HG03103 (cell line): ENCODE measurements around the gene TBC1D32.
"Not testable (repeated sequence)": the region's sequence is repeated elsewhere in the genome, so short reads cannot be mapped to it uniquely, and the experiment has no call there.

ENCODE experiments used
- ATAC-seq: cut with Tn5 transposase; IDR thresholded peaks from one replicate; pipeline ENCODE4 v1.9.1; 2021; ENCODE audit warnings: low read depth; ENCODE audit not compliant: unreplicated experiment

The TBC1D32 gene

DNA sequence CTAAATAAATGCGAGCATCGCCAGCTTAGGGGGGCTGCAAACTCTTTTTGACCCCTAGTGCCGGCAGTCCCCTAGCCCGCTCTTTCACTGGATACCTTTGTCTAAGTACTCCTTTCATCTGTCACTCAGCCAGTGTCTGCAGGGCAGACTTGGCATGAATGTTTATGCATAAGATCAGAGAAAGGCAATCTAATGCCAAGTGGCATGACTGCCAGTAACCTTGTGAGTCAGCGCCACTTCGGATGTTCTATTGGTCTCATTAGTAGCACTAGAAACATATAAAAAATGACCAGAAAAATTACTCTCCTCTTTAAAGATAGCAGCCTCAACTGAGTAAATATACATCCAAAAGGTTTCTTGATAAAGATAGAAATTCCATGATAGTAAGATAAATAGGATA, 192.2 kb downstream of the TBC1D32 start:
- no peak for ATAC-seq

GRCh38 chr6:121135425-121135824, 198.9 kb downstream of the TBC1D32 start:
- ATAC-seq: no peak

- ATAC-seq: no peak
These were observed 199.4 kb downstream of the TBC1D32 start for GRCh38 chr6:121134922-121135321.

GRCh38 chr6:121124600-121124999, 209.7 kb downstream of the TBC1D32 start:
- no peak for ATAC-seq

- ATAC-seq: no peak
These were observed 221.9 kb downstream of the TBC1D32 start for GRCh38 chr6:121112356-121112755.

DNA sequence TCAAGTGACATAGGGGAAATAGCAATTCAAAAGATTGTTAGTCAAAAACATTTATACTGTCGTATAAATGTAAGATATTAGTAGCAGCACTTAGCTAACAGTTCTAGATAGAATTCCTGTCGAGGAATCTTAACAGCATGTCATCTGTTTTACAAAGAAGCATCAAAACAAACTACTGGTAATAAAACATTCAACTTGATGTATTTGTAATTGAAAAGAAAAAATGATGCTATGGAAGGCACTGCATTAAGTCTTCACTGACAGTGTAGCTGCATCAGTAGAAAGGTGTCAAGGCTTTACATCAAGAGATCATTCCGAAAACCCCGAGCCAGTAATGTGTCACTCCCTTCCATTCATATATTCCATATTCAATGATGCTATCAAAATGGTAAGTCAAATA, 223.5 kb downstream of the TBC1D32 start:
- ATAC-seq: no peak

DNA sequence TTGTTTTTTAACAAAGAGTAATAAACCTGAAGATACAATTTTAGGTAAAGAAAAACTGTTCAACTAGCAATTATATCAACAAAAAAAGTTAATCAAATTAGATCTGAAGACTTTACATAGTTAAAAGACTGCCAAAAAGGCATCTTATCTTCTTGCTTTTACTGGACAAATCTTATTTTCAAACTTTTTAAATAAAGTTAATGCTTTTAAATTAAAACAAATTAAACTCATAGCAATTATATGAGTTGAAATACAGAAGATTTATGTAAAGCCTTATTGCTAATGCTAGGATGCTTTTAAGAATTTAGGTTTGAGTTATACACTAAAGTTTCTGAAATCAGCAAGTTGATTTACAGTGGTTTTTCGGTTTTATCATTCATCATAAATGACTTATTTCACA, 227.3 kb downstream of the TBC1D32 start:
- no peak for ATAC-seq

GRCh38 chr6:121105461-121105860, 228.8 kb downstream of the TBC1D32 start:
- ATAC-seq: no peak

DNA sequence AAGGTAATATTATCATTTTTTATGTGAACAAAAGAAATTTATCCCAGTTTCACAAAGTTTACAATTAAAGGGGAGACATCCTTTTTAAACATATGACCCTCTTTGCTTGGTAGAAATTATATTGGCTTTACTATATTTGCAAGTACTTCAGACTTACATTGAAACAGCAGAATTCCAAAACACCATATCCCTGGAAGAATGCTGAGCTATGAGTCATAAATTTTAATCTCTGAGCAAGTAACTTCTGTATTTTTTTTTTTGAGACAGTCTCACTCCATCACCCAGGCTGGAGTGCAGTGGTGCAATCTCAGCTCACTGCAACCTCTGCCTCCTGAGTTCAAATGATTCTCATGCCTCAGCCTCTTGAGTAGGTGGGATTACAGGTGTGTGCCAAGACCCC, 240.4 kb downstream of the TBC1D32 start:
- ATAC-seq: no peak

- no peak for ATAC-seq
These were observed 243.8 kb downstream of the TBC1D32 start for GRCh38 chr6:121090492-121090891.

GRCh38 chr6:121086876-121087275, 247.4 kb downstream of the TBC1D32 start:
- ATAC-seq: no peak

DNA sequence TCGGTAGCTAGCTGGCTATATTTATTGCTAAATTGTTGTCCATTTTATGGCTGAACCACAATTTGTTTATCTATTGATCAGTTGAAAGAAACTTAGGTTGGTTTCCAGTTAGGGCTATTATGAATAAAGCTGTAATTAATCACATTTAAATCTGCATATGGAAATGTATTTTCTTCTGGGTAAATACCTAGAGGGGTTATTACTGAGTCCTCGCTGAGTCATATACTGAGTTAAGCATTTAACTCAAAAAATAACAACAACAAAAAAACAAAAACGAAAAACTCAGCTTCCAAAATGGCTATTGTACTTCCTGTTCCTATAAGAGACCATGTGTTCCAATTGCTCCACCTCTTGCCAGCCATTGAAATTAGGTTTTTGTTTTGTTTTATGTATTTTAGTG, 258.2 kb downstream of the TBC1D32 start:
- no peak for ATAC-seq

DNA sequence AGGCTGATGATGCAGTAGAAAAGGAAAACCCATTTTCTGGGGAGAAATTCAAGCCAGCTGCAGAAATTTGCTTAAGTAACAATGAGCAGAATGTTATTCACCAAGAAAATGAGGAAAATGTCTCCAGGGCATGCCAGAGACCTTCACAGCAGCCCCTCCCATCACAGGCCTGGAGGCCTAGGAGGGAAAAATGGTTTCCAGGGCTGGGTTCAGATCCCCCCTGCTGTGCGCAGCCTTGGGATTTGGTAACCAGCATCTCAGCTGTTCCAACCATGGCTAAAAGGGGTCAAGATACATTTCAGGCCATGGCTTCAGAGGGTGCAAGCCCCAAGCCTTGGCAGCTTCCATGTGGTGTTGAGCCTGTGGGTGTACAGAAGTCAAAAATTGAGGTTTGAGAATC, 265.5 kb downstream of the TBC1D32 start:
- not testable (repeated sequence) for ATAC-seq

DNA sequence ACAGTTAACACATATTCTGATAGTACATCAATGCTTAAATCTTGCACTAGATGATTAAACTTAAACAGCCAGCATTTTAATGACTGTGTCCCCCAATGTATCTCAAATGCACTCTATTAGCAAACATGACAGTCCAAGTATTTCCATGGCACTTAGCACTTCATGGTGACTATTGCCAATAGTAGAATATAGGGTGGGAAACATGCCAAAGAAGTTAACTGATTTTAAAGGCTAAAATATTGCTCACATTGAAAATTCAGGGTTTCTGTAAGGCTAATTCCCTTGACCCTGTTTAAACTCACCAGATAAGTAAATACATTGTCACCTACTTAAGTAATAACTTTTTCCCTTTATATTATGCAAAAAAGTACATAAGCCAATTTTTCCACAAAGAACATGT, 266.9 kb downstream of the TBC1D32 start:
- ATAC-seq: no peak

- no peak for ATAC-seq
These were observed 269.9 kb downstream of the TBC1D32 start for GRCh38 chr6:121064345-121064744.

DNA sequence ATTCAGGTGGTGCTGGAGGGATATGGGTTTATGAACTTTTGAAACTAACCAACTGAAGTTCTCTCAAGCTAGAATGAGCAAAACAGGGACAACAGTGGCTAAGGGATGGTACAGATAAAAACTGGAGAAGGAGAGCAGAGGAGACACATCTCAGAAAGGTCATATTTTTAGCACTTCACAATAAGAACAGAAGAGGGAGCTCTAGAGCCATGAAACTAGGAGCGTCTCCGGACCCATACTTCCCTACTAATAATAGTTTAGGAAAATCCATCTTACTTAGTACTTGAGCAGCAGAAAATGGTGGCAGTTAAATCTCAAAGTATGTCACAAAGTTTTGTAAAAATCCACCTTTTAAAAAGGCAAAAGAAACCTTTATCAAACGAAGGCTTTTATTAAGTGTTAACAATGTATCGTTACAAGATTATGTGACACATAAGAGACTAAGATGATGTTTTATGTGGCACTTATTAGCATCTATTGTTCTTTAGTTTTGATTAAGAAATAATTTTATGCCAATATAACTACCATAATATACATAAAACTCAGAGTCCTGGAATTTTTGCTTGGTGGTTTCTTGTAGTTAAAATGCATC, 278.6 kb downstream of the TBC1D32 start:
- ATAC-seq: peak; percentile 59

- not testable (repeated sequence) for ATAC-seq
These were observed 285.7 kb downstream of the TBC1D32 start for GRCh38 chr6:121048593-121048992.

DNA sequence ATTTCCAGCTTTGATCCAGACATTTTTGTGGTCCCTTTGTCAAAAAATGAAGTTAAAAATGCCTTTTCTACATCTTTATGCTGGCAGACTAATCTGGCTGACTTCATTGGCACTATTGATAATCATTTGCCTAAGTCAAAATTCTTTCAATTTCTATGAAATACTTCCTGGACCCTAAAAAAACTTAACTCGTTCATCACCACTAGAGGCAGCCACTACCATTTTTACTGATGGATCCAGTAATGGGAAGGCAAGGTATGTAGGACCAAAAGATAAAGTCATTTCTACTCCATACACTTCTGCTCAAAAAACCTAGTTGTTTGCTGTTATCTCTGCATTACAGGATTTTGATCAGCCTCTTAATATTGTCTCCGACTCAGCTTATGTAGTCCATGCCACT, 289.4 kb downstream of the TBC1D32 start:
- ATAC-seq: not testable (repeated sequence)

- not testable (repeated sequence) for ATAC-seq
These were observed 290.6 kb downstream of the TBC1D32 start for GRCh38 chr6:121043706-121044105.

DNA sequence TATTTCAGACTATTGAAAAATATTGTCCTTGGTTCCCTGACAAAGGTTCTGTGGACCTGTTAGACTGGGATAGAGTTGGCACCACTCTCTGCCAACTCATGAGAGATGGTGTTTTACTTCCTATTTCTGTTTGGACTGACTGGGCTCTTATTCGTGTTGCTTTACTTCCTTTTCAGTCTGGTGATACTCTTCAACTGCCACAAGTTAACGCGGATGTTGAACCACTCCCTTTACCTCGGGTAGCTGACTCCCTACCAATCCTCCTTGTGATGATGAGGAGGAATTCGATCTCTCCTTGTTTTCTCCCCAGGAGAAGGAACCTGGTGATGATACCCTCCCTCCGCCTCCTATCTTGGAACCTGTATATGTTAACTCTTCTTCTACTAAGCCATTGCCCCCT, 291.1 kb downstream of the TBC1D32 start:
- ATAC-seq: not testable (repeated sequence)

- ATAC-seq: no peak
These were observed 291.5 kb downstream of the TBC1D32 start for GRCh38 chr6:121042766-121043165.

GRCh38 chr6:121040831-121041230, 293.4 kb downstream of the TBC1D32 start:
- ATAC-seq: no peak

DNA sequence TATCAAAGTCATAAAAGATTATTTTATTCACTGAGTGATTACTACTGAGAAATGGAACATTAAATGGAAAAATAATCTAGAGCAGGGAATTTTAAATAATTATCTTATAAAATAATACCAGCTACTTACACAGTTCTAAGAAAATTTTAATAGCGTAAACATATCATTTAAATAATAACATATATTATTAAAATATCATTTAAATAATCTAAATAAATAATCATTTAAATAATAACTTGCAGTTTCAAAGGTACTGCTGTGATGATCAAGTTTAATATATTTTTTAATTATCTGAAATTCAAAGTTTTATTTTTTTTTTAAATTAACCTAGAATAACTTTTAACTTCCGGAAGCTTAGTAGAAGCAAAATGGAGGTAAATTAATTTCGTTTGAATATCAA, 301.2 kb downstream of the TBC1D32 start:
- ATAC-seq: no peak
